ENCODE data around the gene NOC2L.

- TF ChIP-seq, protein P1, sequence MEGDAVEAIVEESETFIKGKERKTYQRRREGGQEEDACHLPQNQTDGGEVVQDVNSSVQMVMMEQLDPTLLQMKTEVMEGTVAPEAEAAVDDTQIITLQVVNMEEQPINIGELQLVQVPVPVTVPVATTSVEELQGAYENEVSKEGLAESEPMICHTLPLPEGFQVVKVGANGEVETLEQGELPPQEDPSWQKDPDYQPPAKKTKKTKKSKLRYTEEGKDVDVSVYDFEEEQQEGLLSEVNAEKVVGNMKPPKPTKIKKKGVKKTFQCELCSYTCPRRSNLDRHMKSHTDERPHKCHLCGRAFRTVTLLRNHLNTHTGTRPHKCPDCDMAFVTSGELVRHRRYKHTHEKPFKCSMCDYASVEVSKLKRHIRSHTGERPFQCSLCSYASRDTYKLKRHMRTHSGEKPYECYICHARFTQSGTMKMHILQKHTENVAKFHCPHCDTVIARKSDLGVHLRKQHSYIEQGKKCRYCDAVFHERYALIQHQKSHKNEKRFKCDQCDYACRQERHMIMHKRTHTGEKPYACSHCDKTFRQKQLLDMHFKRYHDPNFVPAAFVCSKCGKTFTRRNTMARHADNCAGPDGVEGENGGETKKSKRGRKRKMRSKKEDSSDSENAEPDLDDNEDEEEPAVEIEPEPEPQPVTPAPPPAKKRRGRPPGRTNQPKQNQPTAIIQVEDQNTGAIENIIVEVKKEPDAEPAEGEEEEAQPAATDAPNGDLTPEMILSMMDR (IDR thresholded peaks at IDR 0.05): no peak
- peak; percentile 81 for TF ChIP-seq EZH2 (IDR thresholded peaks at IDR 0.05)
Measured at GRCh38 chr1:940107-941014, 18.7 kb downstream of the NOC2L start.

All from neural progenitor cell (in vitro differentiated cells).